Activated CD8-positive, alpha-beta T cell treated with anti-CD3 and anti-CD28 coated beads for 36 hours (primary cell): ENCODE measurements around the gene BRAT1. TPM values are rescaled to one million over a fixed set of nuclear protein-coding genes. Genes with fewer than 3 reads are reported as not detected.

Experiments used
- ATAC-seq: fragments of 200-7000 bp; cut with Tn5 transposase; one replicate; pipeline ENCODE4 v1.10.0; 2021; ENCODE audit warnings: mild to moderate bottlenecking, moderate library complexity
- CTCF ChIA-PET: fragments of 350-600 bp; sonication (Branson Sonifier 250); formaldehyde crosslinking; loops from one replicate; lab custom pipeline; 2021; ENCODE audit warnings: antibody characterized with exemption; lab: Charles Lee
- POLR2A ChIA-PET: fragments of 350-600 bp; sonication (Branson Sonifier 250); formaldehyde crosslinking; loops from one replicate; lab custom pipeline; 2021; ENCODE audit warnings: antibody characterized with exemption; lab: Charles Lee
- DNase-seq: peaks from one replicate; pipeline ENCODE4 v3.0.0-alpha.2; 2020
- H3K27ac Mint-ChIP-seq: one replicate; pipeline ENCODE4 v1.8.0; 2021; ENCODE audit warnings: mild to moderate bottlenecking, mixed read lengths
- H3K27me3 Mint-ChIP-seq: one replicate; pipeline ENCODE4 v1.8.0; 2021; ENCODE audit warnings: mixed read lengths
- H3K36me3 Mint-ChIP-seq: one replicate; pipeline ENCODE4 v1.8.0; 2021; ENCODE audit warnings: low read depth, mixed read lengths
- H3K4me1 Mint-ChIP-seq: one replicate; pipeline ENCODE4 v1.8.0; 2021; ENCODE audit warnings: low read depth, mixed read lengths
- H3K4me3 Mint-ChIP-seq: one replicate; pipeline ENCODE4 v1.8.0; 2021; ENCODE audit warnings: mild to moderate bottlenecking, moderate library complexity, mixed read lengths
- H3K9me3 Mint-ChIP-seq: one replicate; pipeline ENCODE4 v1.8.0; 2021; ENCODE audit warnings: mixed read lengths
- intact Hi-C: fragments of 100-400 bp; cut with micrococcal nuclease; formaldehyde crosslinking; loops from one replicate; pipeline ENCODE4 v1.10.0; 2022
- microRNA-seq: library from miRNA; unstranded; fragments of <30 nt; microRNA quantifications from one replicate; pipeline ENCODE4 v1.2.0, GENCODE V29; 2022; ENCODE audit warnings: borderline microRNAs expressed, borderline replicate concordance
- total RNA-seq, 2 experiments: library from RNA; stranded (reverse); gene quantifications; one replicate each; pipeline ENCODE4 v1.2.3, GENCODE V29; 2021
- TF ChIP-seq, protein P1 (sequence below): fragments of 200-600 bp; IDR thresholded peaks from one replicate; pipeline ENCODE4 v1.8.0; 2022; ENCODE audit warnings: antibody characterized with exemption, mild to moderate bottlenecking

Gene BRAT1
- total RNA-seq, 2 experiments from 2014 or later: 30.9 to 32.6 TPM

DNA sequence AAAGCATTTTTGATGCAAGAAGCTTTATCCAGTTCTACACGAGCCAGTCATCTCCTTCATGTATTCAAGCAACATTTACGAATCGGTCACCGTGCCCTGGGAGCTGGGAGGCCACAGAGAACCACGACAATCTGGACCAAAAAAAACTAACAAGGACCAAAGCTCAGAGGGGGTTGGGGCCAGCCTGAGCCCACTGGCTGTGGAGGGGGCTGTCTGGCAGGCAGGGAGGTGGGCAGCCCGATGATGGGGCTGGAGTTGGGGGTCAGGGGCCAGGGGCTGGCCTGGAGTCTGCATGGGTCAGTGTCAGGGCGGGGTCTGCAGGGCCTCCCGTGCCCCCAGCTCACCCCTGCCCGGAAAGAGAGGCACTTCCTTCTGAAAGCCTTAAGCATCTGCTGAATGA lies 66.6 kb downstream of the BRAT1 start:
- Mint-ChIP-seq H3K36me3 (no peaks in the 10 kb centered on the region), H3K27me3 (peaks cover 2% of the 10 kb centered on the region), H3K4me3 (no peak overlapping the region), H3K9me3 (peaks cover 2% of the 10 kb centered on the region), H3K4me1 (no peaks in the 10 kb centered on the region), H3K27ac (no peak overlapping the region)
- ChIA-PET POLR2A (no interaction called here), CTCF (interaction anchor here (0.9 kb wide), 1 partner anchor 20 kb away, joined by 3 read pairs; no protein-coding TSS in a partner anchor)
- DNase-seq: no peak
- intact Hi-C loops: no loop called here
- ATAC-seq: no peak
- TF ChIP-seq, protein P1, sequence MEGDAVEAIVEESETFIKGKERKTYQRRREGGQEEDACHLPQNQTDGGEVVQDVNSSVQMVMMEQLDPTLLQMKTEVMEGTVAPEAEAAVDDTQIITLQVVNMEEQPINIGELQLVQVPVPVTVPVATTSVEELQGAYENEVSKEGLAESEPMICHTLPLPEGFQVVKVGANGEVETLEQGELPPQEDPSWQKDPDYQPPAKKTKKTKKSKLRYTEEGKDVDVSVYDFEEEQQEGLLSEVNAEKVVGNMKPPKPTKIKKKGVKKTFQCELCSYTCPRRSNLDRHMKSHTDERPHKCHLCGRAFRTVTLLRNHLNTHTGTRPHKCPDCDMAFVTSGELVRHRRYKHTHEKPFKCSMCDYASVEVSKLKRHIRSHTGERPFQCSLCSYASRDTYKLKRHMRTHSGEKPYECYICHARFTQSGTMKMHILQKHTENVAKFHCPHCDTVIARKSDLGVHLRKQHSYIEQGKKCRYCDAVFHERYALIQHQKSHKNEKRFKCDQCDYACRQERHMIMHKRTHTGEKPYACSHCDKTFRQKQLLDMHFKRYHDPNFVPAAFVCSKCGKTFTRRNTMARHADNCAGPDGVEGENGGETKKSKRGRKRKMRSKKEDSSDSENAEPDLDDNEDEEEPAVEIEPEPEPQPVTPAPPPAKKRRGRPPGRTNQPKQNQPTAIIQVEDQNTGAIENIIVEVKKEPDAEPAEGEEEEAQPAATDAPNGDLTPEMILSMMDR: no peak

DNA sequence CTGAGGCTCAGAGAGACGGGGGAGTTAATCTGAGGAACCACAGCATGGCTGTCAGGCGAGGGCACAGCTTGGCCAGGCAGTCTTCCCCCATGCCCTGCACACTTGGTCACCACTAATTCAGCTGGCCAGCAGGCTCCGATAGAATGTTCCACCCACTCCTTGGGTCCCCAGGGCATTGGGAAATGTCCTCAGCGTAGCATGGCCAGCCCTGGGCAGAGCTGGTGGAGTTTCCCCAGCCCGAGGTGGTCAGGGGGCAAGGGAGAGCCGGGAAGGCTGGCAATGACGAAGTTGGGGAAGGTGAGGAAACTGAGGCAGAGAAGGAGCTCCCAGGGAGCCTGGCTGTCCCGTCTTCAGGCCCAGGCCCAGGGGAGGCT lies 67.1 kb downstream of the BRAT1 start:
- Mint-ChIP-seq H3K4me1 (no peaks in the 10 kb centered on the region), H3K4me3 (no peak overlapping the region), H3K27ac (no peak overlapping the region), H3K9me3 (peaks cover 2% of the 10 kb centered on the region), H3K27me3 (peaks cover 2% of the 10 kb centered on the region), H3K36me3 (no peaks in the 10 kb centered on the region)
- DNase-seq: no peak
- TF ChIP-seq, protein P1: no peak
- intact Hi-C loops: no loop called here
- ChIA-PET POLR2A (no interaction called here), CTCF (interaction anchor here (0.9 kb wide), 1 partner anchor 20 kb away, joined by 3 read pairs; no protein-coding TSS in a partner anchor)
- ATAC-seq: no peak

Small RNA genes lying within 50 kb of the gene (microRNA-seq; reads per million reads assigned to microRNA genes)
- gene MIR4648: not detected

Other genes starting within 250 kb of the BRAT1 start
- gene SNX8, start 241.1 kb downstream of the BRAT1 start, total RNA-seq: 10 to 100 TPM; 31.7 to 36.8 TPM
- 100 to 1,000 TPM; 252 to 256 TPM for gene EIF3B, start 200.7 kb downstream of the BRAT1 start, total RNA-seq
- 1 to 10 TPM; 2.9 to 4.7 TPM for gene CHST12, start 151.9 kb downstream of the BRAT1 start, total RNA-seq
- not detected for gene GRIFIN, start 79.1 kb downstream of the BRAT1 start, total RNA-seq
- gene LFNG, start 35.8 kb downstream of the BRAT1 start, total RNA-seq: 10 to 100 TPM; 50.6 TPM
- 1 to 10 TPM; 4.0 to 4.3 TPM for gene IQCE, start 3.5 kb upstream of the BRAT1 start, total RNA-seq
- 10 to 100 TPM; 30.3 to 32.3 TPM for gene TTYH3, start 76.5 kb upstream of the BRAT1 start, total RNA-seq
- under 1 TPM; 0.11 to 0.14 TPM for gene AMZ1, start 132.7 kb upstream of the BRAT1 start, total RNA-seq